H9 (cell line): Measurements from ENCODE around the gene FAM227B. TPM values are rescaled to one million over a fixed set of nuclear protein-coding genes. Genes with fewer than 3 reads are reported as not detected.
"Not testable (repeated sequence)": the region's sequence is repeated elsewhere in the genome, so short reads cannot be mapped to it uniquely, and the experiment has no call there.

Experiments used
- DNase-seq: peaks from one replicate; pipeline ENCODE4 v3.0.0-alpha.2; 2017
- H2AFZ ChIP-seq: one replicate; pipeline ENCODE4 v1.6.1; 2013; ENCODE audit warnings: mild to moderate bottlenecking, low read length, control low read depth, moderate library complexity
- H2AK5ac ChIP-seq: 2 replicates; pipeline ENCODE4 v1.6.1; 2013; ENCODE audit warnings: low read length, control low read depth, mixed read lengths; ENCODE audit not compliant: insufficient read length
- H2BK120ac ChIP-seq: one replicate; pipeline ENCODE4 v1.6.1; 2013; ENCODE audit warnings: low read depth, mild to moderate bottlenecking, low read length, control low read depth, inconsistent platforms; ENCODE audit not compliant: poor library complexity, severe bottlenecking
- H2BK12ac ChIP-seq: 2 replicates; pipeline ENCODE4 v1.6.1; 2013; ENCODE audit warnings: low read length, control low read depth, mixed read lengths, low read depth; ENCODE audit not compliant: insufficient read length
- H2BK15ac ChIP-seq: 2 replicates; pipeline ENCODE4 v1.6.1; 2013; ENCODE audit warnings: low read depth, low read length, control low read depth
- H2BK20ac ChIP-seq: one replicate; pipeline ENCODE4 v1.6.1; 2013; ENCODE audit warnings: low read depth, mild to moderate bottlenecking, low read length, control low read depth, inconsistent platforms; ENCODE audit not compliant: poor library complexity, severe bottlenecking
- H2BK5ac ChIP-seq: 2 replicates; pipeline ENCODE4 v1.6.1; 2013; ENCODE audit warnings: low read length, control low read depth, mixed read lengths; ENCODE audit not compliant: insufficient read length
- H3K14ac ChIP-seq: 2 replicates; pipeline ENCODE4 v1.6.1; 2013; ENCODE audit warnings: low read length, control low read depth; ENCODE audit not compliant: insufficient read depth
- H3K18ac ChIP-seq: 2 replicates; pipeline ENCODE4 v1.6.1; 2013; ENCODE audit warnings: low read depth, mild to moderate bottlenecking, mixed read lengths, low read length, control low read depth; ENCODE audit not compliant: insufficient read length
- H3K23ac ChIP-seq: 2 replicates; pipeline ENCODE4 v1.6.1; 2013; ENCODE audit warnings: low read length, control low read depth, mixed read lengths, low read depth; ENCODE audit not compliant: insufficient read length
- H3K23me2 ChIP-seq: 2 replicates; pipeline ENCODE4 v1.6.1; 2013; ENCODE audit warnings: low read depth, mild to moderate bottlenecking, mixed read lengths, low read length, control low read depth; ENCODE audit not compliant: insufficient read length, poor library complexity, severe bottlenecking
- H3K27ac ChIP-seq: 2 replicates; pipeline ENCODE4 v1.5.1; 2013; ENCODE audit warnings: low read length, control low read depth, mixed read lengths, low read depth; ENCODE audit not compliant: insufficient read length
- H3K27me3 ChIP-seq: 2 replicates; pipeline ENCODE4 v1.6.1; 2013; ENCODE audit warnings: low read length, control low read depth, inconsistent platforms; ENCODE audit not compliant: insufficient read depth
- H3K4ac ChIP-seq: 2 replicates; pipeline ENCODE4 v1.6.1; 2013; ENCODE audit warnings: low read depth, mild to moderate bottlenecking, control low read depth, inconsistent platforms, low read length, moderate library complexity
- H3K4me1 ChIP-seq: 2 replicates; pipeline ENCODE4 v1.6.1; 2013; ENCODE audit warnings: low read length, control low read depth, inconsistent platforms; ENCODE audit not compliant: insufficient read depth
- H3K4me2 ChIP-seq: 2 replicates; pipeline ENCODE4 v1.6.1; 2013; ENCODE audit warnings: low read length, control low read depth, mixed read lengths; ENCODE audit not compliant: insufficient read length, insufficient read depth
- H3K56ac ChIP-seq: 2 replicates; pipeline ENCODE4 v1.6.1; 2013; ENCODE audit warnings: low read depth, mild to moderate bottlenecking, mixed read lengths, low read length, control low read depth; ENCODE audit not compliant: insufficient read length
- H3K79me1 ChIP-seq: 2 replicates; pipeline ENCODE4 v1.6.1; 2013; ENCODE audit warnings: low read depth, mild to moderate bottlenecking, moderate library complexity, low read length, control low read depth, inconsistent platforms; ENCODE audit not compliant: insufficient read depth, poor library complexity, severe bottlenecking
- H3K79me2 ChIP-seq: 2 replicates; pipeline ENCODE4 v1.6.1; 2013; ENCODE audit warnings: low read length, control low read depth, inconsistent platforms; ENCODE audit not compliant: insufficient read depth
- H3K9ac ChIP-seq: 2 replicates; pipeline ENCODE4 v1.6.1; 2013; ENCODE audit warnings: low read length, control low read depth, mixed read lengths; ENCODE audit not compliant: insufficient read length; ENCODE audit errors: extremely low read depth
- H3K9me3 ChIP-seq: one replicate; pipeline ENCODE4 v1.6.1; 2013; ENCODE audit warnings: low read depth, low read length, inconsistent platforms; ENCODE audit not compliant: control insufficient read depth
- H3T11ph ChIP-seq: one replicate; pipeline ENCODE4 v1.6.1; 2013; ENCODE audit warnings: mild to moderate bottlenecking, low read length, control low read depth, inconsistent platforms
- H4K20me1 ChIP-seq: one replicate; pipeline ENCODE4 v1.6.1; 2013; ENCODE audit not compliant: control insufficient read depth, insufficient read length, insufficient read depth
- H4K5ac ChIP-seq: 2 replicates; pipeline ENCODE4 v1.6.1; 2013; ENCODE audit warnings: low read depth, mild to moderate bottlenecking, mixed read lengths, low read length, control low read depth; ENCODE audit not compliant: insufficient read length
- H4K8ac ChIP-seq: replicated peaks from 2 replicates; pipeline ENCODE4 v1.6.1; 2013; ENCODE audit warnings: low read length, control low read depth, mixed read lengths, low read depth; ENCODE audit not compliant: insufficient read length
- H4K91ac ChIP-seq: 2 replicates; pipeline ENCODE4 v1.6.1; 2013; ENCODE audit warnings: low read depth, mild to moderate bottlenecking, moderate library complexity, mixed read lengths, low read length, control low read depth; ENCODE audit not compliant: insufficient read length
- H3K27ac Mint-ChIP-seq, 3 experiments: 2 replicates in 2 of 3; 3 replicates in 1 of 3; pipeline ENCODE4 v1.8.0; 2020 to 2021; ENCODE audit warnings: mixed read lengths in 3 of 3, mild to moderate bottlenecking in 1 of 3, moderate library complexity in 1 of 3
- H3K27me3 Mint-ChIP-seq: 2 replicates; pipeline ENCODE4 v1.8.0; 2021; ENCODE audit warnings: low read depth, mild to moderate bottlenecking, moderate library complexity, mixed read lengths
- H3K36me3 Mint-ChIP-seq, 3 experiments: 2 replicates in 2 of 3; 3 replicates in 1 of 3; pipeline ENCODE4 v1.8.0; 2020 to 2021; ENCODE audit warnings: low read depth in 3 of 3, mixed read lengths in 3 of 3; ENCODE audit not compliant: insufficient read depth in 1 of 3
- H3K4me1 Mint-ChIP-seq, 2 experiments: 2 replicates each; pipeline ENCODE4 v1.8.0; 2020; ENCODE audit warnings: mixed read lengths in 2 of 2
- H3K4me3 Mint-ChIP-seq, 2 experiments: 2 replicates in 1 of 2; 3 replicates in 1 of 2; pipeline ENCODE4 v1.8.0; 2020 to 2021; ENCODE audit warnings: mild to moderate bottlenecking in 2 of 2, mixed read lengths in 2 of 2, moderate library complexity in 1 of 2
- H3K9me3 Mint-ChIP-seq, 2 experiments: 2 replicates in 1 of 2; 3 replicates in 1 of 2; pipeline ENCODE4 v1.8.0; 2020; ENCODE audit warnings: mild to moderate bottlenecking in 2 of 2, mixed read lengths in 2 of 2, moderate library complexity in 1 of 2
- WGBS: extraction: QIAGEN DNeasy Blood & Tissue Kit; methylation state at CpG from one replicate; pipeline ENCODE4 v1.1.7; 2013; ENCODE audit warnings: missing lambda C conversion rate, low lambda C conversion rate, mixed read lengths; ENCODE audit not compliant: insufficient read length; ENCODE audit errors: extremely low coverage; 5-methylcytosine and 5-hydroxymethylcytosine counted together
- total RNA-seq: library from RNA; stranded (reverse); gene quantifications from 2 replicates; pipeline ENCODE4 v1.2.1, GENCODE V29; 2021
- TF ChIP-seq, protein P1 (sequence below): fragments of 200-600 bp; sonication (generic); conservative IDR thresholded peaks from 3 replicates; pipeline ENCODE4 v1.8.0; 2021; ENCODE audit warnings: antibody characterized with exemption, mild to moderate bottlenecking

FAM227B gene
- total RNA-seq, 1 experiment from 2014 or later, result 5.5 TPM

DNA sequence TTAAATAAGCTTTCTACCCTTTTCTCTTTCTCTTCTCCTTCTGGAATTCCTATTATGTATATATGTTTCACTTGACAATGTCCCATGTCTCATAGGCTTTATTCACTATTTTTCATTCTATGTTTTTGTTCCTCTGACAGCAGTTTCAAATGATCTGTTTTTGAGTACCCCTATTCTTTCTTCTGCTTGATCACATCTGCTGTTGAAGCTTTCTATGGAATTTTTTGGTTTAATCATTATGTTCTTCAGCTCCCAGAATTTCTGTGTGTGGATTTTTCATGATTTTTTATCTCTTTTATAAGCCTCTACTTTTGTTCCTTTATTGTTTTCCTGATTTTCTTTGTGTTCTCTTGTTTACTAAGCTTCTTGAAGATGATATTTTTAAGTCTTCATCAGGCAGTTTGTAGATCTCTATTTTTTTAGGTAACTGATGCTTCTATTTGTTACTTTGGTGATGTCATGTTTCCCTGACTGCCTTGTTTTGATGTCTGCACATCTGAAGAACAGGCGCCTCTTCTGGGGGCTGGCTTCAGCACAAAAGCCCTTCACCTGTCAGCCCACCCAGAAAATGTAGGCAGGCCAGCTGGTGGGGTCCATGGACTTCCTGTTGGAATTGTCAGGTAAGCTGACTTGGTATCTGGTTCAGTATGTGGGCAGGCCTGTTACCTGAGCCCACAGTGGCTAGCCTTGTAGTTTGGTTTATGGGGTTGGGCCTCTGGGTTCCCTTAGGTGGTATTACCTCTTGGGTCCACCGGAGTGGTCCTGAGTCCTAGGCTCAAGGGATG is 15.8 kb downstream of the FAM227B start:
- H3K36me3 Mint-ChIP-seq, result peaks cover 0 to 13% (median 0%) of the 10 kb centered on the region in 3 experiments; a peak in 2 of 7 replicates
- H3K9me3 ChIP-seq, result no peaks in the 10 kb centered on the region
- no peak overlapping the region for H4K91ac ChIP-seq
- H3K9ac ChIP-seq, result no peak overlapping the region
- H2BK15ac ChIP-seq, result no peak overlapping the region
- H4K20me1 ChIP-seq, result no peaks in the 10 kb centered on the region
- no peak overlapping the region for H3K27ac Mint-ChIP-seq
- H3K56ac ChIP-seq, result no peak overlapping the region
- no peak overlapping the region for H3K4me2 ChIP-seq
- H2BK120ac ChIP-seq, result no peak overlapping the region
- H2AFZ ChIP-seq, result no peak overlapping the region
- H4K8ac ChIP-seq, result no peak overlapping the region
- H3K4me1 Mint-ChIP-seq, result no peaks in the 10 kb centered on the region
- H2AK5ac ChIP-seq, result no peak overlapping the region
- no peak for DNase-seq
- H3K18ac ChIP-seq, result no peak overlapping the region
- H3K4me1 ChIP-seq, result no peaks in the 10 kb centered on the region
- no peak overlapping the region for H3K4me3 Mint-ChIP-seq
- no peak overlapping the region for H3T11ph ChIP-seq
- WGBS, result no CpG with 5 or more reads among the region's 2 CpGs
- H3K23me2 ChIP-seq, result no peaks in the 10 kb centered on the region
- H2BK20ac ChIP-seq, result no peak overlapping the region
- H3K27me3 Mint-ChIP-seq, result no peaks in the 10 kb centered on the region
- H3K14ac ChIP-seq, result no peak overlapping the region
- no peak overlapping the region for H3K27ac ChIP-seq
- TF ChIP-seq, protein P1, sequence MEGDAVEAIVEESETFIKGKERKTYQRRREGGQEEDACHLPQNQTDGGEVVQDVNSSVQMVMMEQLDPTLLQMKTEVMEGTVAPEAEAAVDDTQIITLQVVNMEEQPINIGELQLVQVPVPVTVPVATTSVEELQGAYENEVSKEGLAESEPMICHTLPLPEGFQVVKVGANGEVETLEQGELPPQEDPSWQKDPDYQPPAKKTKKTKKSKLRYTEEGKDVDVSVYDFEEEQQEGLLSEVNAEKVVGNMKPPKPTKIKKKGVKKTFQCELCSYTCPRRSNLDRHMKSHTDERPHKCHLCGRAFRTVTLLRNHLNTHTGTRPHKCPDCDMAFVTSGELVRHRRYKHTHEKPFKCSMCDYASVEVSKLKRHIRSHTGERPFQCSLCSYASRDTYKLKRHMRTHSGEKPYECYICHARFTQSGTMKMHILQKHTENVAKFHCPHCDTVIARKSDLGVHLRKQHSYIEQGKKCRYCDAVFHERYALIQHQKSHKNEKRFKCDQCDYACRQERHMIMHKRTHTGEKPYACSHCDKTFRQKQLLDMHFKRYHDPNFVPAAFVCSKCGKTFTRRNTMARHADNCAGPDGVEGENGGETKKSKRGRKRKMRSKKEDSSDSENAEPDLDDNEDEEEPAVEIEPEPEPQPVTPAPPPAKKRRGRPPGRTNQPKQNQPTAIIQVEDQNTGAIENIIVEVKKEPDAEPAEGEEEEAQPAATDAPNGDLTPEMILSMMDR, result no peak
- no peaks in the 10 kb centered on the region for H3K79me1 ChIP-seq
- peaks cover 8 to 18% of the 10 kb centered on the region in 2 experiments for H3K9me3 Mint-ChIP-seq
- no peaks in the 10 kb centered on the region for H3K27me3 ChIP-seq
- H3K79me2 ChIP-seq, result no peaks in the 10 kb centered on the region
- H2BK12ac ChIP-seq, result no peak overlapping the region
- H3K23ac ChIP-seq, result no peak overlapping the region
- no peak overlapping the region for H4K5ac ChIP-seq
- no peak overlapping the region for H2BK5ac ChIP-seq
- H3K4ac ChIP-seq, result no peak overlapping the region

DNA sequence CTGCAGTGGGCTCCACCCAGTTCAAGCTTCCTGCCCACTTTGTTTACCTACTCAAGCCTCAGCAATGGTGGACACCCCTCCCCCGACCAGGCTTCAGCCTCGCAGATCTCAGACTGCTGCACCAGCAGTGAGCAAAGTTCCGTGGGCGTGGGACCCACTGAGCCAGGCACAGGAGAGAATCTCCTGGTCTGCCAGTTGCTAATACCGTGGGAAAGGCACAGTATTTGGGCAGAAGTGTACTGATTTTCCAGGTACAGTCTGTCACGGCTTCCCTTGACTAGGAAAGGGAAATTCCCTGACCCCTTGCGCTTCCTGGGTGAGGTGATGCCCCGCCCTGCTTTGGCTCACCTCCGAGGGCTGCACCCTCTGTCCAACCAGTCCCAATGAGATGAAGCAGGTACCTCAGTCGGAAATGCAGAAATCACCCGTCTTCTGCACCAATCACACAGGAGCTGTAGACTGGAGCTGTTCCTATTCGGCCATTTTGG is 27.7 kb downstream of the FAM227B start:
- not testable (repeated sequence) for H3K14ac ChIP-seq, H3K4me2 ChIP-seq, H3K4me1 Mint-ChIP-seq, H3K9me3 ChIP-seq, DNase-seq, H2BK120ac ChIP-seq, H3K27ac Mint-ChIP-seq, H3K4me3 Mint-ChIP-seq, H3T11ph ChIP-seq, H3K27me3 Mint-ChIP-seq, H2AK5ac ChIP-seq, H2BK5ac ChIP-seq, H3K27me3 ChIP-seq, H3K9ac ChIP-seq, H3K18ac ChIP-seq, H4K8ac ChIP-seq, H2BK15ac ChIP-seq, H3K79me2 ChIP-seq, H3K9me3 Mint-ChIP-seq, H2BK20ac ChIP-seq, H4K91ac ChIP-seq, H3K4me1 ChIP-seq, H3K27ac ChIP-seq, H4K20me1 ChIP-seq, H3K23ac ChIP-seq, H2AFZ ChIP-seq, H2BK12ac ChIP-seq, H3K23me2 ChIP-seq, H3K56ac ChIP-seq, H4K5ac ChIP-seq, H3K4ac ChIP-seq, H3K79me1 ChIP-seq, H3K36me3 Mint-ChIP-seq
- WGBS, result no CpG with 5 or more reads among the region's 12 CpGs
